ENCODE data around the gene EPB41L2. TPM values are rescaled to one million over a fixed set of nuclear protein-coding genes. Genes with fewer than 3 reads are reported as not detected.

The EPB41L2 gene
- total RNA-seq, 1 experiment from 2014 or later, result 181 TPM

DNA sequence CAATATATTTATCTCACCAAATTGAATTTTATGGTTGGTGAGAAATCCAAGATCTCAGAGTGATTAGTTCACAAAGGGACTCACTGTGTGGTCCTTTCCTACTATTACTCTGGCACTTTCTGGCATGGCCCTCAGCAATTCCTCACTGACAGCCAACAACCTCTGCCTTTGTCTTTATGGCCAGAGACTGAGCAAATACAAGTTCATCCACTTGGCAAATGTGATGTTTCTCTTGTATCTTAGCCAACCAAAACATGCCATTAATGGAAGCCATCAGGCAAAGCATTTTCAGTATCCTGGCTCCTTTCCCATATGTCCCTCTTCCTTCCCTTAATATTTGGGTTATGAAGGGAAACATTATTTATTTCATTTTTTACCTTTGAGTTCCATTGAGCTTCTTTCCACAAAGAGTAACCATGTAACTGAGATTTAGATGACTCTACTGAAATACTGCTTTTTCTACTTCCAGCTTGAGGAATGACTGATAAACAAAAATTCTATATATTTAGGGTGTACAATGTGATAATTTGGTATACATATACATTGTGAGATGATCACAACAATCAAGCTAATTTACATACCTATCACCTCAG is 266.6 kb downstream of the EPB41L2 start:
- ChIA-PET CTCF (no interaction called here), POLR2A (ENCODE audit: low non-redundant PET) (no interaction called here)
- intact Hi-C loops (cut with micrococcal nuclease; ENCODE audit: unreplicated experiment), result no loop called here

DNA sequence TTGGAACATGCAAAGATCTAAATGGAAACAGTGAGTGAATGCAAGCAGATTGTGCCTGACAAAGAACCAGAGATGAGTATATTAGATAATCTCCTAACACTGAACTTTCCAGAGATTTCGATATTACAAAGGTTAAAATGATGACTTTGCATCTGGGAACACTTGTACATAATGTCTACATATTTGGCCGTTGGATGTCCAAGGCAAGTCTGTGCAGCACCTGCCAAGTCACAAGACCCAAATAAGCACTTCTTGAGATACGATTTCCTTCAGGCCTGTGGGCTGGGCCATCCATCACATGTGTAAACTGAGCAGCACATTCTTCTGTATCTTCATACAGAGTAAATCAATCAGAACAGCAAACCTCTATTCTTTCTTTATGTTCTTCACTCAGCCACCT is 268.3 kb downstream of the EPB41L2 start:
- no TSS peak for BruUV-seq (replicated peaks)
- no peaks in the 10 kb centered on the region for H3K4me1 ChIP-seq (ENCODE audit: insufficient read depth, low read length, poor library complexity, severe bottlenecking)
- H3K36me3 ChIP-seq (ENCODE audit: insufficient read depth, low read length, poor library complexity, severe bottlenecking), result no peaks in the 10 kb centered on the region
- no peaks in the 10 kb centered on the region for H3K27me3 ChIP-seq (replicated peaks; ENCODE audit: insufficient read depth, low read depth, low read length, poor library complexity)
- TF ChIP-seq, protein P1, sequence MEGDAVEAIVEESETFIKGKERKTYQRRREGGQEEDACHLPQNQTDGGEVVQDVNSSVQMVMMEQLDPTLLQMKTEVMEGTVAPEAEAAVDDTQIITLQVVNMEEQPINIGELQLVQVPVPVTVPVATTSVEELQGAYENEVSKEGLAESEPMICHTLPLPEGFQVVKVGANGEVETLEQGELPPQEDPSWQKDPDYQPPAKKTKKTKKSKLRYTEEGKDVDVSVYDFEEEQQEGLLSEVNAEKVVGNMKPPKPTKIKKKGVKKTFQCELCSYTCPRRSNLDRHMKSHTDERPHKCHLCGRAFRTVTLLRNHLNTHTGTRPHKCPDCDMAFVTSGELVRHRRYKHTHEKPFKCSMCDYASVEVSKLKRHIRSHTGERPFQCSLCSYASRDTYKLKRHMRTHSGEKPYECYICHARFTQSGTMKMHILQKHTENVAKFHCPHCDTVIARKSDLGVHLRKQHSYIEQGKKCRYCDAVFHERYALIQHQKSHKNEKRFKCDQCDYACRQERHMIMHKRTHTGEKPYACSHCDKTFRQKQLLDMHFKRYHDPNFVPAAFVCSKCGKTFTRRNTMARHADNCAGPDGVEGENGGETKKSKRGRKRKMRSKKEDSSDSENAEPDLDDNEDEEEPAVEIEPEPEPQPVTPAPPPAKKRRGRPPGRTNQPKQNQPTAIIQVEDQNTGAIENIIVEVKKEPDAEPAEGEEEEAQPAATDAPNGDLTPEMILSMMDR (conservative IDR thresholded peaks at IDR 0.05; ENCODE audit: low read depth, low read length), result no peak
- no peak for TF ChIP-seq EZH2 (IDR thresholded peaks at IDR 0.05; ENCODE audit: borderline replicate concordance, low read depth, low read length, poor library complexity, severe bottlenecking)
- DNase-seq (ENCODE audit: low spot score), result no peak
- CTCF ChIA-PET, result no interaction called here
- intact Hi-C loops (cut with micrococcal nuclease; ENCODE audit: unreplicated experiment), result no loop called here
- no peaks in the 10 kb centered on the region for H3K9me3 ChIP-seq (ENCODE audit: low read depth, low read length, poor library complexity, severe bottlenecking)
- no peak overlapping the region for H3K4me3 ChIP-seq (ENCODE audit: low read depth, low read length, poor library complexity, severe bottlenecking)
- no peak overlapping the region for H3K27ac ChIP-seq (ENCODE audit: low read depth, low read length, poor library complexity, severe bottlenecking)
- POLR2A ChIA-PET (ENCODE audit: low non-redundant PET), result no interaction called here

More for the DNA sequence above, 266.6 kb downstream of the EPB41L2 start:
- BruUV-seq (replicated peaks), result no TSS peak
- H3K36me3 ChIP-seq (ENCODE audit: insufficient read depth, low read length, poor library complexity, severe bottlenecking), result no peaks in the 10 kb centered on the region
- no peak overlapping the region for H3K27ac ChIP-seq (ENCODE audit: low read depth, low read length, poor library complexity, severe bottlenecking)
- H3K4me3 ChIP-seq (ENCODE audit: low read depth, low read length, poor library complexity, severe bottlenecking), result no peak overlapping the region
- no peaks in the 10 kb centered on the region for H3K9me3 ChIP-seq (ENCODE audit: low read depth, low read length, poor library complexity, severe bottlenecking)
- TF ChIP-seq EZH2 (IDR thresholded peaks at IDR 0.05; ENCODE audit: borderline replicate concordance, low read depth, low read length, poor library complexity, severe bottlenecking), result no peak
- TF ChIP-seq, protein P1 (conservative IDR thresholded peaks at IDR 0.05; ENCODE audit: low read depth, low read length), result no peak
- no peaks in the 10 kb centered on the region for H3K27me3 ChIP-seq (replicated peaks; ENCODE audit: insufficient read depth, low read depth, low read length, poor library complexity)
- H3K4me1 ChIP-seq (ENCODE audit: insufficient read depth, low read length, poor library complexity, severe bottlenecking), result no peaks in the 10 kb centered on the region
- DNase-seq (ENCODE audit: low spot score), result no peak

DNA sequence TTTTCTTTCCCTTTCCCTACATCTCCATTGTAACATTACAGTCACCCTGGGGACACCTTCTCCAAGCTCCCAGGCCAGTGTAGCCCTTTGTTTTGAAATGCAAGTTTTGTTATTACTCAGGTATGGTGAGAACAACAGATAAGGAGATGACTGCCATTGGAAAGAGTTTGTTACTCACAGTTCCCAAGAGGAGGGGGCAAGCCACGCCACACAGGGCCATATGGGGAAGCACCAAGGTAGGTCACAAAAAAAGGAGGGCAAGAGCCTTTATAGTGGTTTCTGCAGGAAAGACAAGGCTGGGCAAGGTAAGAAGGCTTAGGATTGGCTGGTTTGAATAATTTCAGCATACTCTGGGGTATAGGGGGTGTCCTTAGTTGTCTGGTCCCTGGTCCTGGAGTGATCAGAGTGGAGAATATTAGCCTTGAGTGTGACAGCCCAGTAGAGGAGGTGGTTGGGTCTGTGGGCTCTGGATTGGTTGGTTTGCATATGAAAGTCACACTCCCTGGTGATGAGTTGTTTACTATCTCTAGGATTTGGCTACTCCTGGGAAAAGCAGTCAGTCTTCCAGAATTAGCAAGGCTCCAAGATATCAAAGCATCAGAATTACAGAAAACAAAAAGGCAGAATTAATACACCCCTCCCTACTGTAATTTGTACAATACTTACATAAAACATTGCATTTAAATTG is 268.9 kb downstream of the EPB41L2 start:
- H3K36me3 ChIP-seq (ENCODE audit: insufficient read depth, low read length, poor library complexity, severe bottlenecking), result no peaks in the 10 kb centered on the region
- no peaks in the 10 kb centered on the region for H3K27me3 ChIP-seq (replicated peaks; ENCODE audit: insufficient read depth, low read depth, low read length, poor library complexity)
- ChIA-PET CTCF (no interaction called here), POLR2A (ENCODE audit: low non-redundant PET) (no interaction called here)
- H3K9me3 ChIP-seq (ENCODE audit: low read depth, low read length, poor library complexity, severe bottlenecking), result no peaks in the 10 kb centered on the region
- TF ChIP-seq EZH2 (IDR thresholded peaks at IDR 0.05; ENCODE audit: borderline replicate concordance, low read depth, low read length, poor library complexity, severe bottlenecking), result no peak
- TF ChIP-seq, protein P1 (conservative IDR thresholded peaks at IDR 0.05; ENCODE audit: low read depth, low read length), result no peak
- no peak for DNase-seq (ENCODE audit: low spot score)
- H3K4me3 ChIP-seq (ENCODE audit: low read depth, low read length, poor library complexity, severe bottlenecking), result no peak overlapping the region
- H3K4me1 ChIP-seq (ENCODE audit: insufficient read depth, low read length, poor library complexity, severe bottlenecking), result no peaks in the 10 kb centered on the region
- H3K27ac ChIP-seq (ENCODE audit: low read depth, low read length, poor library complexity, severe bottlenecking), result no peak overlapping the region
- intact Hi-C loops (cut with micrococcal nuclease; ENCODE audit: unreplicated experiment), result no loop called here
- BruUV-seq (replicated peaks), result no TSS peak

Other genes starting within 250 kb of the EPB41L2 start
- gene SMLR1, start 235.8 kb downstream of the EPB41L2 start, total RNA-seq (2021), result not detected in 2 replicates
- 59.5 and 72.4 TPM in 2 replicates for gene AKAP7, start 72.2 kb upstream of the EPB41L2 start, total RNA-seq (2021)